Mesodermal cell (in vitro differentiated cells): ENCODE results near the gene CELF1.
"Not testable (repeated sequence)": the region's sequence is repeated elsewhere in the genome, so short reads cannot be mapped to it uniquely, and the experiment has no call there.

Experiments used
- H3K27ac ChIP-seq: 2 replicates; pipeline ENCODE4 v1.7.0; 2013; ENCODE audit warnings: mild to moderate bottlenecking, low read depth, low read length, moderate library complexity; ENCODE audit not compliant: severe bottlenecking
- H3K36me3 ChIP-seq: 2 replicates; pipeline ENCODE4 v1.7.1; 2013; ENCODE audit warnings: mild to moderate bottlenecking, low read length, moderate library complexity; ENCODE audit not compliant: control insufficient read depth, insufficient read depth
- H3K4me1 ChIP-seq: one replicate; pipeline ENCODE4 v1.7.1; 2013; ENCODE audit warnings: mild to moderate bottlenecking, low read length; ENCODE audit not compliant: insufficient read depth, control insufficient read depth, poor library complexity, severe bottlenecking
- H3K4me3 ChIP-seq: 2 replicates; pipeline ENCODE4 v1.7.0; 2013; ENCODE audit warnings: low read length, control low read depth, mild to moderate bottlenecking; ENCODE audit not compliant: insufficient read depth, poor library complexity, severe bottlenecking; ENCODE audit errors: extremely low read depth
- H3K9me3 ChIP-seq: 2 replicates; pipeline ENCODE4 v1.7.1; 2013; ENCODE audit warnings: mild to moderate bottlenecking, low read length, moderate library complexity; ENCODE audit not compliant: control insufficient read depth
- WGBS, 2 experiments: methylation state at CpG; one replicate each; pipeline ENCODE4 v1.1.5; 2013; ENCODE audit warnings: missing lambda C conversion rate in 2 of 2; ENCODE audit not compliant: insufficient coverage in 2 of 2; 5-methylcytosine and 5-hydroxymethylcytosine counted together

Gene CELF1

DNA sequence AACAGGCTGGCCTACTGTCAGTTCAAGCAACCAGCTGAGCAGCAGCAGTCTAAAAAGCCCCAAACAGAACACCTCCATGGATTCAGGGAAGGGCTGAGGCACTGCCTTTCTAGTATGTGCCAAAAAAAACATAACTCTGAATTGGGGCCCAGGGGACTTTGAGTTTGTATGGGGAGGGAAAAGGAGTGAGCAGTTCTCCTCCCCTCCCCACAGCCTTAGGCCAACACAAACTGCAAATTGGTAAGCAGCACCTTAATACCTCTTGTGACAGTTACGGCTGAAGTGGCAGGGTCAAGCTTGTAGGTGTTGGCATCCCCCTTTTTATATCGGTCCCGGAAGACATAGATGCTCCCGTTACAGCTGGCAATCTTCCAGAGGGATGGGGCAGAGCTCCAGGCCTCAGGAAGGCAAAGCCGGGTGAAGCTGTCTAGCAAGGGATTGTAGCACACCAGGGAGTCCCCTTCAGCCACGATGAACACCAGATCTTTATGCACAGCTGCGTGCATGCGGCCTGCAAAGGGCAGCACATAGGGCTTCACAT, 19.9 kb upstream of the CELF1 start:
- Histone ChIP-seq H3K9me3 (no peaks in the 10 kb centered on the region), H3K27ac (no peak overlapping the region), H3K4me1 (peaks cover 13% of the 10 kb centered on the region), H3K36me3 (peaks cover 93% of the 10 kb centered on the region), H3K4me3 (no peak overlapping the region)
- 92 to 94% methylated on average over 5 to 8 of the region's 8 CpGs for WGBS, 2 experiments

DNA sequence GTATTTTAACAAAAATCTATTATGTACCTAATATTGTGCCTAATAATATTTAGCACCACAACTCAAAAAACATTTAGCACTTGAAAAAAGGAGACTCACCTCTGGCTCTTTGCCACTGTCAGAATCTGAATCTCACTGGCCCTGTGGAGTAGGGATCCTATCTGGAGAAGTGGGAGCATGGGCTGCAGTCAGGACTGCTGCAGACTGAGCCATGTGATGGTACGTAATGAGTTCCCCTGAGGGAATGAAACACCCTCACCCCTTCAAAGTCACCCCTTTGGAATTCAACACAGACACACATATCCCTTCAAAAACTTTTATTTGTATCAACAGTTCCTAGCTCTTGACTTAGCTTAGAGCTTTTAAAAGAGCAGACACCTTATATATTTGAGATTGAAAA, 19.0 kb upstream of the CELF1 start:
- Histone ChIP-seq H3K36me3 (peaks cover 93% of the 10 kb centered on the region), H3K4me3 (no peak overlapping the region), H3K4me1 (peaks cover 8% of the 10 kb centered on the region), H3K27ac (no peak overlapping the region), H3K9me3 (no peaks in the 10 kb centered on the region)
- WGBS, 2 experiments = no CpG with 5 or more reads among the region's 1 CpG

DNA sequence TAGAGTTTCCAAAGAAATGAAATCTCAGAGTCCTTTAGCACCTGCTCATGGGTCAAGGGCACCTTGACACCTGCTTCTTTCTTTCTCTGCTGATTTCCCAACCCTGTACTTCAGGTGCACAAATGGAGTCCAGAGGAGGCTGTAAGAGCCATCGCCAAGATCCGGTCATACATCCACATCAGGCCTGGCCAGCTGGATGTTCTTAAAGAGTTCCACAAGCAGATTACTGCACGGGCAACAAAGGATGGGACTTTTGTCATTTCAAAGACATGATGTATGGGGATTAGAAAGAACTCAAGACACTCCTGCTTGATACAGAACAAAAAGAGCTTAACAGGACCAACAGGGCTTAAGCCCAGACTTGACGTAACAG, 18.4 kb upstream of the CELF1 start:
- Histone ChIP-seq H3K27ac (no peak overlapping the region), H3K36me3 (peaks cover 90% of the 10 kb centered on the region), H3K9me3 (no peaks in the 10 kb centered on the region), H3K4me3 (no peak overlapping the region), H3K4me1 (peaks cover 8% of the 10 kb centered on the region)
- 95 to 100% methylated on average over 3 of the region's 4 CpGs for WGBS, 2 experiments

DNA sequence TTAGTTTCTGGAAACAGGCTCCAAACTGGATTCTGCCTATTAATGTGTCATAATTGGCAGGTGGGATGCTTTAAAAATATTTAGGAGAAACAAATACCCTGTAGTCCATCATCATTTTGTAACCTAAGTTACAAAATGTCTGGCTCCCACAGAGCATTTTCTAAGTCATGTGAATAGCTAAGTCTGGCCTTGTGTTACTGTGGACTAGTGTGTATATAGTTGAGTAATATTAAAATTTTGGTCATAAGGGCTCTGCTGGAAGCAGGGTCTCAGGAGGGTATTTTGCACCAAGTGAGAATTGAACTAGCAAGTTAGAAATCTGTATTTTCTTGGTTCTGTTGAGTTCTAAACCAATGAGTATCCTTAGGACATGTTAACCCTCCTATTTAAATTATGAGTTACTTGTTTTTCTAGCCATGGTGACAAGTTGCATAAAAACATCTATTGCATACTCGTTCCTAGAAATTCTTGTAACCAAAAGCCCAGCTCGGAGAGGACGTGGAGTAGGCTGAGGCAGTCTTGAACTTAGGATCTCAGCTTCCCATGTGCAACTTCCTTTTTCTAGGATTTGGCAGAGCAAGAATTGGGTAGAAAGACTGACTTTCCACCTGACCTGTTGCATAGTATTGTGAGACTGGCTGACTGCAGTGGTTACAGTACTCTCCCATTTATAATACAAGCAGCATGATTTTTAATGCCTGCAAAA, 17.9 kb upstream of the CELF1 start:
- Histone ChIP-seq H3K4me1 (peaks cover 8% of the 10 kb centered on the region), H3K9me3 (no peaks in the 10 kb centered on the region), H3K36me3 (peaks cover 85% of the 10 kb centered on the region), H3K4me3 (no peak overlapping the region), H3K27ac (no peak overlapping the region)
- 96 to 100% methylated on average over 2 to 3 of the region's 3 CpGs for WGBS, 2 experiments

DNA sequence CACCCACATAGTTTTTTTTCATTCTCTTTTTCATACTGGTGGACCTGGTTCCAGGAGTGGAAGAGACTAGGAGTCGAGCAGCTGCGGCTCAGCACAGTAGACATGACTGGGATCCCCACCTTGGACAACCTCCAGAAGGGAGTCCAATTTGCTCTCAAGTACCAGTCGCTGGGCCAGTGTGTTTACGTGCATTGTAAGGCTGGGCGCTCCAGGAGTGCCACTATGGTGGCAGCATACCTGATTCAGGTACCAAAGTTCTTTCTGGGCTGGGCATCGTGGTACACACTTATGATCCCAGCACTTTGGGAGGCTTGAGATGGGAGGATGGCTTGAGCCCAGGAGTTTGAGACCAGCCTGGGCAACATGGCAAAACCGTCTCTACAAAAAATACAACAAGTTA, 16.7 kb upstream of the CELF1 start:
- H3K27ac ChIP-seq = no peak overlapping the region
- no peak overlapping the region for H3K4me3 ChIP-seq
- 94 to 97% methylated on average over 6 to 7 of the region's 7 CpGs for WGBS, 2 experiments
- no peaks in the 10 kb centered on the region for H3K9me3 ChIP-seq
- H3K36me3 ChIP-seq = peaks cover 74% of the 10 kb centered on the region
- H3K4me1 ChIP-seq = peaks cover 11% of the 10 kb centered on the region

DNA sequence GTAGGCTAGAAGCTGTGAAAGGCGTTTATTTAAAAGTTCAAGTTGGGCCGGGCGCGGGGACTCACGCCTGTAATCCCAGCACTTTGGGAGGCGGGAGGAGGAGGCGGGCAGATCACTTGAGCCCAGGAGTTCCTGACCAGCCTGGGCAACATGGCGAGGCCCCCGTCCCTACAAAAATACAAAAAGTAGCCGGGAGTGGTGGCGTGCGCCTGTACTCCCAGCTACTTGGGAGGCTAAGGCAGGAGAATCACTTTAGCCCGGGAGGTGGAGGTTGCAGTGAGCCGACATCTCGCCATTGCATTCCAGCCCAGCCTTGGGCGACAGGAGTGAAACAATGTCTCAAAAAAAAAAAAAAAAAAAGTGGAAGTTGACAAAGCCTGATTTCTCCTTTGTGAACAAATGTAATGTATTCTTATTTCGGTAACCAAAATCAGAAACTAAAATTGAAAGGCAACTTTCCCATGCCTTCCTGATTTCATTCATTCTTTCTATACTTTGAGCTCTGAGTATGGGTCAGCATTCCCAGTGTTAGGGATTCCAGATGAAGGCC, 13.3 kb upstream of the CELF1 start:
- H3K4me3 ChIP-seq = peak overlapping the region; percentile 87
- WGBS, 2 experiments = 45 to 64% methylated on average over 11 to 15 of the region's 17 CpGs
- H3K27ac ChIP-seq = peak overlapping the region; percentile 10
- H3K9me3 ChIP-seq = no peaks in the 10 kb centered on the region
- peaks cover 5% of the 10 kb centered on the region for H3K4me1 ChIP-seq
- peaks cover 40% of the 10 kb centered on the region for H3K36me3 ChIP-seq

DNA sequence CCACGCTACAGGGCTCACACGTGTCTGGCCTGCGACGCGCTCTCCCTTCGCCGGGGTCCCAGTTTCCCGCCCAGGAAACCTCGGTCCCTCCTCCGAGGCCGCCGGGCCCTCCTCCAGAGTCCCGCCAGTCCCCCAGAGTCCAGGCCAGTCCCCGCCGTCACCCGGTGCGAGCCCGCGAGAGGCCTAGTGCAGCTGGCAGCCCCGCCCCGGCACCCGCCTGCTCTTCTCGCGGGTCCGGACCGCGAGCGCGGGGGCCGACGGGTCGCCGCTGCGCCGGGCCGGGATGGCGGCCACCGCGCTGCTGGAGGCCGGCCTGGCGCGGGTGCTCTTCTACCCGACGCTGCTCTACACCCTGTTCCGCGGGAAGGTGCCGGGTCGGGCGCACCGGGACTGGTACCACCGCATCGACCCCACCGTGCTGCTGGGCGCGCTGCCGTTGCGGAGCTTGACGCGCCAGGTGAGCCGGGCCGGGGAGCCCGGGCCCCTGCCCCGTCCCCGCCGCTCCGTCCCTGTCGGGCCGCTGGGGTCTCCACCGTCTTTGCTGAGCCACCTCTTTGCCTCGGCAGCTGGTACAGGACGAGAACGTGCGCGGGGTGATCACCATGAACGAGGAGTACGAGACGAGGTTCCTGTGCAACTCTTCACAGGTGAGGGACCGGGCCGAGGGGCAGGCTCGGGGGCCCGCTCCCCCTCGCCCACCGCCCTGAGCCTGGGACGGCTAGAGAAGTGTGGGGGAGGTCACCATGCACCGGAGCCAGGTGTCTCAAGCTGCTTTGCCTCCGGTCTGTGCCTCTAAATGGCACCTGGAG, 12.6 kb upstream of the CELF1 start, which contains the start of gene PTPMT1:
TSS of gene PTPMT1 (plus strand) at position 260 of the 809 bp plus-strand sequence. CDS start at position 284, 24 bp downstream.
- 1 to 2% methylated on average over 77 to 86 of the region's 86 CpGs for WGBS, 2 experiments
- H3K9me3 ChIP-seq = no peaks in the 10 kb centered on the region
- peaks cover 33% of the 10 kb centered on the region for H3K36me3 ChIP-seq
- H3K4me1 ChIP-seq = peaks cover 5% of the 10 kb centered on the region
- H3K27ac ChIP-seq = peak within 1 kb of the TSS; percentile 10
- H3K4me3 ChIP-seq = peak within 1 kb of the TSS; percentile 87

DNA sequence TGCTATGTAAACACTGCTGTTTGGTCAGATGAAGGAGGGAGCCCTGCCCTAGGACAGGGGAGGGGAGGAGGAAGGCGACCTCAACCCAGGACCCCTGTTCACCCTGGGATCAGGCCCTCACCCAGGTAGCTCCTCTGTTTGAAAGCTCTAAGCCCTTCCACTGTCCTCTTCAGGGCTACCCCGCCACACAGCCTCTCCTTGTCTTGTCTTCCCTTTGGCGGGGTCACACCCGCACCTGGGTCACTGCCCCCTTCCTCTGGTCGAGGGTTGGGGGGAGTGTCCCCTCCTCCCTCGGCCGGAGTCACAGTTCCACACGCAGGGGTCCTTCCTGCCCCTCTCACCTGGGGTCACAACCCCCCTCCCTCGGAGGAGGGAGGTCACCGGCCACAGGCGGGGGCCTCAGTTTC, 12.0 kb upstream of the CELF1 start:
- Histone ChIP-seq H3K4me1 (peaks cover 5% of the 10 kb centered on the region), H3K9me3 (no peaks in the 10 kb centered on the region), H3K27ac (no peak overlapping the region), H3K4me3 (peak overlapping the region; percentile 87), H3K36me3 (peaks cover 27% of the 10 kb centered on the region)
- 23 to 26% methylated on average over 3 to 9 of the region's 11 CpGs for WGBS, 2 experiments

DNA sequence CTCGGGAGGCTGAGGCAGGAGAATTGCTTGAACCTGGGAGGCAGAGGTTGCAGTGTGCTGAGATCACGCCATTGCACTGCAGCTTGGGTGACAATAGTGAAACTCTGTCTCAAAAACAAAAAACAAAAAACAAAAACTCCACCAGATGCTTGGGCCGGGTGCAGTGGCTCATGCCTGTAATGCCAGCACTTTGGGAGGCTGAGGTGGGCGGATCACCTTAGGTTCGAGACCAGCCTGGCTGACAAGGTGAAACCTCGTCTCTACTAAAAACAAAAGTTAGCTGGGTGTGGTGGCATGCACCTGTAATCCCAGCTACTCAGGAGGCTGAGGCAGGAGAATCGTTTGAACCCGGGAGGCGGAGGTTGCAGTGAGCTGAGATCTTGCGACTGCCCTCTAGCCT, 11.4 kb upstream of the CELF1 start:
- not testable (repeated sequence) for H3K9me3 ChIP-seq, H3K4me3 ChIP-seq, H3K27ac ChIP-seq, H3K4me1 ChIP-seq
- WGBS, 2 experiments = 90 to 97% methylated on average over 6 to 9 of the region's 10 CpGs
- peaks cover 21% of the 10 kb centered on the region for H3K36me3 ChIP-seq

DNA sequence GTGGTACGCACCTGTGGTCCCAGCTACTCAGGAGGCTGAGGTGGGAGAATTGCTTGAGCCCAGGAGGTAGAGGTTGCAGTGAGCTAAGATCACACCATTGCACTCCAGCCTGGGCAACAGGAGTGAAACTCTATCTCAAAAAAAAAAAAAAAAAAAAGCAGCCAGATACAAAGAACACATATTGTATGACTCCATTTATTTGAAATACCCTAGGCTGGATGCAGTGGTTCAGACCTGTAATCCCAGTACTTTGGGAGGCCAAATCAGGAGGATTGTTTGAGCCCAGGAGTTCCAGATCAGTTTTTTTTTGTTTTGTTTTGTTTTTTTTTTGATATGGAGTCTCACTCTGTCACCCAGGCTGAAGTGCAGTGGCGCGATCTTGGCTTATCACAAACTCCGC, 9.5 kb upstream of the CELF1 start:
- WGBS, 2 experiments = no CpG with 5 or more reads among the region's 4 CpGs
- H3K4me3 ChIP-seq, H3K4me1 ChIP-seq, H3K36me3 ChIP-seq, H3K27ac ChIP-seq, H3K9me3 ChIP-seq: not testable (repeated sequence)
